ENCODE measurements around the gene ALS2.

The ALS2 gene

GRCh38 chr2:201751566-201751965 lies 29.2 kb downstream of the ALS2 start:
- no peak for DNase-seq

GRCh38 chr2:201746551-201746950 lies 34.2 kb downstream of the ALS2 start:
- DNase-seq: no peak

GRCh38 chr2:201735486-201735885 lies 45.2 kb downstream of the ALS2 start:
- DNase-seq: no peak

- DNase-seq: peak; percentile 4 to 34
Measured at GRCh38 chr2:201734111-201734510, 46.6 kb downstream of the ALS2 start.

GRCh38 chr2:201733544-201733943 lies 47.2 kb downstream of the ALS2 start:
- DNase-seq: peak in 1 of 2 experiments; percentile 8

- no peak for DNase-seq
Measured at GRCh38 chr2:201730651-201731285, 50.0 kb downstream of the ALS2 start.

GRCh38 chr2:201715459-201715858 lies 65.3 kb downstream of the ALS2 start:
- no peak for DNase-seq

- DNase-seq: no peak
Measured at GRCh38 chr2:201712726-201713125, 68.0 kb downstream of the ALS2 start.

GRCh38 chr2:201709747-201710146 lies 71.0 kb downstream of the ALS2 start:
- DNase-seq: no peak

- no peak for DNase-seq
Measured at GRCh38 chr2:201709049-201709448, 71.7 kb downstream of the ALS2 start.

GRCh38 chr2:201707753-201708152 lies 73.0 kb downstream of the ALS2 start:
- DNase-seq: no peak

GRCh38 chr2:201707142-201707541 lies 73.6 kb downstream of the ALS2 start:
- DNase-seq: no peak

- DNase-seq: no peak
Measured at GRCh38 chr2:201704536-201704935, 76.2 kb downstream of the ALS2 start.

GRCh38 chr2:201701646-201702045 lies 79.1 kb downstream of the ALS2 start:
- DNase-seq: no peak

- DNase-seq: no peak
Measured at GRCh38 chr2:201699416-201699815, 81.3 kb downstream of the ALS2 start.

GRCh38 chr2:201698588-201699226 lies 82.0 kb downstream of the ALS2 start, which contains the start of gene MPP4:
Gene MPP4 (minus strand): TSS chr2:201698644. CDS start chr2:201693954, 4,690 bp downstream.
- no peak for DNase-seq

- no peak for DNase-seq
Measured at GRCh38 chr2:201697899-201698298, 82.8 kb downstream of the ALS2 start.

GRCh38 chr2:201696151-201696659 lies 84.5 kb downstream of the ALS2 start:
- peak in 1 of 2 experiments; percentile 4 for DNase-seq

GRCh38 chr2:201685156-201685555 lies 95.6 kb downstream of the ALS2 start:
- DNase-seq: no peak

- DNase-seq: no peak
Measured at GRCh38 chr2:201680743-201681142, 100.0 kb downstream of the ALS2 start.

- no peak for DNase-seq
Measured at GRCh38 chr2:201678401-201678800, 102.3 kb downstream of the ALS2 start.

- DNase-seq: no peak
Measured at GRCh38 chr2:201675454-201675853, 105.3 kb downstream of the ALS2 start.

- no peak for DNase-seq
Measured at GRCh38 chr2:201674794-201675193, 105.9 kb downstream of the ALS2 start.

GRCh38 chr2:201674298-201674697 lies 106.4 kb downstream of the ALS2 start:
- no peak for DNase-seq

GRCh38 chr2:201673546-201673945 lies 107.2 kb downstream of the ALS2 start:
- no peak for DNase-seq

All from NCI-H2081 (cell line).